Aorta (tissue), 5 donors: ENCODE data around the gene NDFIP1. TPM values are rescaled to one million over a fixed set of nuclear protein-coding genes. Genes with fewer than 3 reads are reported as not detected.

Experiments
- ATAC-seq: fragments of 200-7000 bp; cut with Tn5 transposase; one replicate; pipeline ENCODE4 v1.9.1; 2022; ENCODE audit warnings: moderate library complexity; ENCODE audit not compliant: low FRiP score
- DNase-seq, 2 donors: peaks; one replicate each; pipeline ENCODE4 v3.0.0-alpha.2; 2020
- H3K27ac ChIP-seq, 2 donors: one replicate each; pipeline ENCODE4 v1.5.1; 2013; ENCODE audit warnings: low read length in 2 of 2, mild to moderate bottlenecking in 2 of 2, moderate library complexity in 2 of 2, control low read depth in 1 of 2, inconsistent platforms in 1 of 2, low read depth in 1 of 2
- H3K27me3 ChIP-seq, 2 donors: one replicate each; pipeline ENCODE4 v1.6.1; 2013; ENCODE audit warnings: control low read depth in 1 of 2, low read length in 1 of 2, mild to moderate bottlenecking in 1 of 2, moderate library complexity in 1 of 2; ENCODE audit not compliant: insufficient read depth in 2 of 2, control insufficient read depth in 1 of 2
- H3K36me3 ChIP-seq, 2 donors: one replicate each; pipeline ENCODE4 v1.6.1; 2013; ENCODE audit warnings: control low read depth in 1 of 2, low read length in 1 of 2, mild to moderate bottlenecking in 1 of 2; ENCODE audit not compliant: insufficient read depth in 2 of 2, control insufficient read depth in 1 of 2
- H3K4me1 ChIP-seq, 2 donors: one replicate each; pipeline ENCODE4 v1.6.1; 2013; ENCODE audit warnings: low read length in 2 of 2, control low read depth in 1 of 2, mild to moderate bottlenecking in 1 of 2, moderate library complexity in 1 of 2; ENCODE audit not compliant: insufficient read depth in 2 of 2, control insufficient read depth in 1 of 2
- H3K4me3 ChIP-seq, 2 donors: one replicate each; pipeline ENCODE4 v1.5.1; 2013; ENCODE audit warnings: low read length in 2 of 2, control low read depth in 1 of 2, mild to moderate bottlenecking in 1 of 2
- H3K9me3 ChIP-seq: one replicate; pipeline ENCODE4 v1.6.1; 2013; ENCODE audit warnings: mild to moderate bottlenecking, low read length; ENCODE audit not compliant: control insufficient read depth
- WGBS, 2 donors: extraction: QIAGEN DNeasy Blood & Tissue Kit; methylation state at CpG; one replicate each; pipeline ENCODE4 v1.1.7; 2013; 5-methylcytosine and 5-hydroxymethylcytosine counted together
- intact Hi-C, 2 donors: fragments of 100-400 bp; cut with DNase I; formaldehyde crosslinking; loops; one replicate each; pipeline versions ENCODE4 v1.14.2 to v1.15.0; 2022
- polyA plus RNA-seq, 2 donors: library from polyadenylated mRNA; stranded (reverse); fragments of 200-250 nt; gene quantifications; one replicate each; pipeline ENCODE4 v1.2.3, GENCODE V29; 2013
- total RNA-seq, 2 donors: library from RNA; stranded (reverse); fragmentation: NEBNext Ultra II Directional; extraction: Animal tissue kit (Norgen Biotek cat#: 25700); gene quantifications; one replicate each; pipeline ENCODE4 v1.2.1, GENCODE V29; 2021
- donor health status: healthy with polysubstance abuse.
- donor health status: Bipolar disorder and iron deficiency.
- donor health status: DM: no; HTN: no; CAD: no.
- donor health status: DM: no; HTN: no; CAD: no.
- donor health status: DM: yes; HTN: yes; CAD: no.

NDFIP1 gene
- total and polyA plus RNA-seq, 4 donors, result 45.0 to 120 (median 78.6) TPM

DNA sequence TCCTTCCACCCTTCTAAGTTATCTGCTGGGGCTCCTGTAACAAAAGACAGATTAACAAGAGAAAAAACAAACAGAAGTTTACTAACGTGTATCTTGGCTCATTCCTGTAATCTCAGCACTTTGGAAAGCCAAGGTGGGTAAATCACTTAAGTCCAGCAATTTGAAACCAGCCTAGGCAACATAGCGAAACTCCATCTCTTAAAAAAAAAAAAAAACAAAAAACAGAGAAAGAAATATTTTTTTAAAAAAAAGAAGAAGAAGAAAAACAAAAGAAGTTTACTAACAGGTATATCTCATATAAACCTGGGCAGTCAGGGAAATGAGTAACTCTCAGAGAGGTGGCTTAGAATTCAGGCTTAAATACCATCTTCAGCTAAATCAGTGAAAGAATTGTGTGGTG is 10.3 kb upstream of the NDFIP1 start:
- no peak for ATAC-seq
- Histone ChIP-seq H3K27ac (no peak overlapping the region), H3K36me3 (no peaks in the 10 kb centered on the region), H3K4me3 (no peak overlapping the region), H3K9me3 (no peaks in the 10 kb centered on the region), H3K4me1 (no peaks in the 10 kb centered on the region), H3K27me3 (no peaks in the 10 kb centered on the region)
- WGBS, 2 donors, result 85 to 90% methylated on average over 2 of the region's 2 CpGs
- intact Hi-C loops, result loop anchor here in 1 of 2 donors (5.0 kb wide), 1 partner anchor 36 kb away; no protein-coding TSS in a partner anchor
- no peak for DNase-seq

DNA sequence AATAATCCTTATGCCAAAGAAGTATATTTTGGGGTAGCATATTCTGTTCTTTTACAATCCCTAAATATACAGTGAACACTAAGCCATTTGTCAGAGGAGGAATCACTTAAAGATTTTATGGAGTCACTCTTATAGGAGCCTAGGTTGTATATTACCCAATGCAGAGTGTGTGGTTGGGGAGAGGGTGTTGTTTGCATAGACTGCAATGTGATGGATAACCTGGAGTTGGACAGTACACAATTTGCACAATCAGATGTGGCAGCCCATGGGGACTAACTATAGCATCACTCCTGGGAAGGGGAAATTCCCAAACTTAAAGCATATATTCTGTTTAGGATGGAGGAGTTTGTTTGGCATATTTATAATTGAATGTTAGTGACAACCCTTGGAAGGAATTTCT is 9.6 kb upstream of the NDFIP1 start:
- H3K4me1 ChIP-seq, result no peaks in the 10 kb centered on the region
- no peaks in the 10 kb centered on the region for H3K36me3 ChIP-seq
- no peaks in the 10 kb centered on the region for H3K9me3 ChIP-seq
- ATAC-seq (no peak), DNase-seq (no peak)
- no peaks in the 10 kb centered on the region for H3K27me3 ChIP-seq
- intact Hi-C loops, result loop anchor here in 1 of 2 donors (5.0 kb wide), 1 partner anchor 37 kb away; no protein-coding TSS in a partner anchor
- H3K27ac ChIP-seq, result no peak overlapping the region
- H3K4me3 ChIP-seq, result no peak overlapping the region

DNA sequence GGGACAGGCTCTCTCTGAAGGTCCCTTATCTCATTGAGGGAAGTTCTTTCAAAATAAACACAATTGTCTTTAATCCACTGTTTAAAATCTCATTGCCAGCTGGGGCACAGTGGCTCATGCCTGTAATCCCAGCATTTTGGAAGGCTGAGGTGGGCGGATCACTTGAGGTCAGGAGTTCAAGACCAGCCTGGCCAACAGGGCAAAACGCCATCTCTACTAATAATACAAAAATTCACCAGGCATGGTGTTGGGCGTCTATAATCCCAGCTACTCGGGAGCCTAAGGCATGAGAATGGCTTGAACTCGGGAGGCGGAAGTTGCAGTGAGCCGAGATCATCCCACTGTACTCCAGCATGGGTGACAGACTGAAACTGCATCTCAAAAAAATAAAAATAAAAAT is 8.3 kb upstream of the NDFIP1 start:
- H3K27me3 ChIP-seq, result no peaks in the 10 kb centered on the region
- DNase-seq (peak in 1 of 2 donors; percentile 78), ATAC-seq (no peak)
- H3K36me3 ChIP-seq, result no peaks in the 10 kb centered on the region
- no peak overlapping the region for H3K4me3 ChIP-seq
- H3K27ac ChIP-seq, result no peak overlapping the region
- H3K9me3 ChIP-seq, result no peaks in the 10 kb centered on the region
- intact Hi-C loops, result no loop called here
- WGBS, 2 donors, result 57 to 68% methylated on average over 7 of the region's 7 CpGs
- no peaks in the 10 kb centered on the region for H3K4me1 ChIP-seq

DNA sequence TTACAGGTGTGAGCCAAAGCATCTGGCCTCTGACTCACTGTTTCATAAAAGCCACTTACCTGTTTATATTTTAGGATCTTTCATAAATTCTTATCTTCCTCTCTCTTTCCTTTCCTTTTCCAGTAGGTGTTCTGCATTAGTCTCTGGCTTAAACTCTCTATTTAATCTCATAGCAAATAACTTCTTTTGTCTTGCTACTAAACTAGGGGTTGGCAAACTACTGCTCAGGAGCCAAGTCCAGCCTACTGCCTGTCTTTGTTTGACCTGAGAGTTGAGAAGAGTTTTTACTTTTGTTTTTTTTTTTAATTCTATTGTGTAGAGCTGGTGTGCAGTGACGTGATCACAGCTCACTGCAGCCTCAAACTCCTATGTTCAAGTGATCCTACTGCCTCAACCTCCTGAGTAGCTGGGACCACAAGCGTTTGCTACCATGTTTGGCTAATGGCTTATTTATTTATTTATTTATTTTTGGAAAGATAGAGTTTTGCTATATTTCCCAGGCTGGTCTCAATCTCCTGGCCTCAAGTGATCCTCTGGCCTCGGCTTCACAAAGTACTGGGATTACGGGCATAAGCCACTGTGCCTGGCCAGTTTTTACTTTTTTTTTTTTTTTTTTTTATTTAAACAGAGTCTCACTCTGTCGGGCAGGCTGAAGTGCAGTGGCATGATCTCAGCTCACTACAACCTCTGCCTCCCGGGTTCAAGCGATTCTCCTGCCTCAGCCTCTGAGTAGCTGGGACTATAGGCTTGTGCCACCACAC is 5.4 kb upstream of the NDFIP1 start:
- H3K9me3 ChIP-seq, result no peaks in the 10 kb centered on the region
- H3K4me3 ChIP-seq, result no peak overlapping the region
- no peak overlapping the region for H3K27ac ChIP-seq
- H3K27me3 ChIP-seq, result no peaks in the 10 kb centered on the region
- no peaks in the 10 kb centered on the region for H3K36me3 ChIP-seq
- intact Hi-C loops, result no loop called here
- DNase-seq (no peak), ATAC-seq (no peak)
- H3K4me1 ChIP-seq, result peaks cover 0 to 3% of the 10 kb centered on the region in 2 donors
- WGBS, 2 donors, result 44 to 51% methylated on average over 7 of the region's 7 CpGs

DNA sequence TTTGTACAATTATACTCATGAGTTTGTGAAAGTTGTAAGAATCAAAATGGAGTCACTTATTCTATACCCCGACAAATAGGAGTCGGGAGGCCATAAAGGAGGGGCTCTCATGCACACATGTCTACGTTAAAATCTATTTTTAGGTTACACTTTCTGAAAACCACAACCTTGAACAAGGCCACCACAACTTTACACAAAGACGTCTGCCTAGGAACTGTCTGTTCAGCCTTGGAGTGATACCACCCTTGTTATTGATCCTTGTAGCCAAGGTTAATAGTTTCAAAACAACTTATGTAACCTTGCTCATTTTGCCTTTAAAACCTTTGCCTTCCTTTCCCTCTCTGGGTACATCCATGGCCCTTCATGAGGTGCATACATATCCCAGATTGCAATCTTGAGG is 4.1 kb upstream of the NDFIP1 start:
- DNase-seq, result no peak

DNA sequence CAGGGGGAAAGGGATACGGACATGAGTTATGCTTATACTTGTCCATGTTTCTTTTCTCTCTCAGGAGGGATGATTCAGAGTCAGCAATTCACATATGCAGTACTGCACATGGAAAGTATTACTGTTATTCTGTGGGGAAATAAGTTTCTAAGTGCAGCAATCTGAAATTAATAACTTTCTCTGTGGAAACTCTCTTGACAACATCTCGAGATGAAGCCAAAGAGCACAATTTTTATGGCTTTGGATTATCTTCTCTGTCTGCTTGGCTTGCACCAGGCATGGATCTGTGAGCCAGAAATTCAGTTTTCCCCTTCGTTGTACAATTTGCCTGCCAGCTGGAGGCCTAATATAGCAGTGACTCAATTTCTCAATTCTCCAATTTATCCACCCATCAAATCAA is 2.5 kb upstream of the NDFIP1 start:
- Histone ChIP-seq H3K27ac (peak overlapping the region in 1 of 2 donors; percentile 82), H3K36me3 (no peaks in the 10 kb centered on the region)
- intact Hi-C loops, result no loop called here

More for the DNA sequence above, 4.1 kb upstream of the NDFIP1 start:
- Histone ChIP-seq H3K36me3 (no peaks in the 10 kb centered on the region), H3K4me1 (peaks cover 0 to 3% of the 10 kb centered on the region in 2 donors), H3K27ac (no peak overlapping the region), H3K9me3 (no peaks in the 10 kb centered on the region), H3K4me3 (no peak overlapping the region), H3K27me3 (no peaks in the 10 kb centered on the region)
- intact Hi-C loops, result no loop called here
- ATAC-seq, result no peak
- 80 to 85% methylated on average over 4 of the region's 4 CpGs for WGBS, 2 donors

DNA sequence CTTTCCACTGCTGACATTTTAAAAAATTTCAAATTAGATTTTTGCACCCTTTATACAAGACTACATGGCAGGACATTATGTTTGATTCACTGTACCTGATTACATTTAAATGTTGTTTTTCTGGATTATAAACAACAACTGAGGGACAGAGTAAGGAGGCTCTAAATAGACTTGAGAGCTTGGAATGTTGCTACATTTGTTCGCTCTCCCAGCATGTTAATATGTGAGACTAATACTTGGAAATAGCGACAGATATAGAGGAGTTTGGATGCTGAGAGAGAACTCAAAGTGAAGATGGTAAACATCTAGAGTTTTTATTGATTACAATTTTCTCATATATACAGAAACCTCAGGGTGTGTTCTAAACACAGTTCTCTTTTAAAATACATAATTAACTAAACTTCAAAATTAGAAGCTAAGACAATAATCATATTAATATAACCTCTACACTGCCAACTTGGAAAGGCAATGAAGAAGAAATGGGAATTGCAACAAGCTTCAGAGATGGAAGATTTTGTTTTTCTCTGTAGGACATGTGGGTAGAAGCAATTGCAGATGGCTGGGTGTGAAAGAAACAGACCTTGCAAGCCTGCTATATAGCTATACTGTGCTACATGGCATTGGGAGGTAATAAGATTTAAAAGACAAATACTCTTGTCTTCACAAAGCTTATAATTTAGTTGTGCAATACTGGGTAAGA is 1.4 kb upstream of the NDFIP1 start:
- no peaks in the 10 kb centered on the region for H3K36me3 ChIP-seq
- H3K27me3 ChIP-seq, result no peaks in the 10 kb centered on the region
- H3K9me3 ChIP-seq, result no peaks in the 10 kb centered on the region
- peak overlapping the region in 1 of 2 donors; percentile 96 for H3K27ac ChIP-seq
- WGBS, 2 donors, result 88 to 91% methylated on average over 2 of the region's 2 CpGs
- ATAC-seq (no peak), DNase-seq (no peak)
- no peak overlapping the region for H3K4me3 ChIP-seq
- H3K4me1 ChIP-seq, result peaks cover 0 to 9% of the 10 kb centered on the region in 2 donors
- intact Hi-C loops, result no loop called here

More for the DNA sequence above, 2.5 kb upstream of the NDFIP1 start:
- DNase-seq (peak in 1 of 2 donors; percentile 56), ATAC-seq (peak; percentile 77)
- Histone ChIP-seq H3K4me3 (no peak overlapping the region), H3K4me1 (peaks cover 0 to 6% of the 10 kb centered on the region in 2 donors), H3K9me3 (no peaks in the 10 kb centered on the region), H3K27me3 (no peaks in the 10 kb centered on the region)
- 6 to 7% methylated on average over 3 of the region's 3 CpGs for WGBS, 2 donors

DNA sequence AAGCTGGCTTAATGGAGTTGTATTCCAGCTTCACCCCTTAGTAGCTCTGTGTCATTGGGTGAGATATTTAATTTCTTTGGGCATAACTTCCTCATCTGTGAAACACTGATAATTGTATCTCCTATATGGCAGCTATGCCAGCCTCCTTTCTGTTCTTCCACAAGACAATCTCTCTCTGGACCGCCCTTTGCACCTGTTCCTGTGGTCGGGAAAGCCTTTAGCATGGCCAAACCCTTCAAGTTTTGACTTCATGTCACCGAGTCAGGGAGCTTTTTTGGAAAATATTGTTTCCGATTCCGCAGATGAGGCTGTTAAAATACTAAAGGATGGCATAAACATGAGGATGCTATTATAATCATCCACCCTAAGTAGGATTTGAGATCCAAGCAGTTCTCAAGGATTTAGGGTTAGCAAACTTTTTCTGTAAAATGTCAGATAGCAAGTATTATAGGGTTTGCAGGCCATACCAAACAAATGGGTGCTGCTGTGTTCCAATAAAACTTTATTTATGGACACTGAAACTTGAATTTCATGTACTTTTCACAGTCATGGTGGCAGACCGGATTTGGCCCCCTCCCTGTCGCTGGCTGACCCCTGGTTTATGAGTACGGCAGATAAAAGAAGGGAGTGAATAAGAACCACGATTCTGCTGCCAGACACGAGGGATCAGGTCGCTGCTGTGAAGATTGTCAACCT is 695 bp upstream of the NDFIP1 start:
- Histone ChIP-seq H3K4me1 (peaks cover 0 to 9% of the 10 kb centered on the region in 2 donors), H3K9me3 (no peaks in the 10 kb centered on the region), H3K27me3 (no peaks in the 10 kb centered on the region), H3K36me3 (no peaks in the 10 kb centered on the region), H3K27ac (peak overlapping the region; percentile 96 to 97), H3K4me3 (no peak overlapping the region)
- 71 to 76% methylated on average over 11 of the region's 11 CpGs for WGBS, 2 donors
- ATAC-seq (no peak), DNase-seq (no peak)
- intact Hi-C loops, result no loop called here
